ENCODE measurements around the gene AEN.
A peak's percentile ranks its signal among the peaks of the same experiment; 100 is the strongest.

Gene AEN

DNA sequence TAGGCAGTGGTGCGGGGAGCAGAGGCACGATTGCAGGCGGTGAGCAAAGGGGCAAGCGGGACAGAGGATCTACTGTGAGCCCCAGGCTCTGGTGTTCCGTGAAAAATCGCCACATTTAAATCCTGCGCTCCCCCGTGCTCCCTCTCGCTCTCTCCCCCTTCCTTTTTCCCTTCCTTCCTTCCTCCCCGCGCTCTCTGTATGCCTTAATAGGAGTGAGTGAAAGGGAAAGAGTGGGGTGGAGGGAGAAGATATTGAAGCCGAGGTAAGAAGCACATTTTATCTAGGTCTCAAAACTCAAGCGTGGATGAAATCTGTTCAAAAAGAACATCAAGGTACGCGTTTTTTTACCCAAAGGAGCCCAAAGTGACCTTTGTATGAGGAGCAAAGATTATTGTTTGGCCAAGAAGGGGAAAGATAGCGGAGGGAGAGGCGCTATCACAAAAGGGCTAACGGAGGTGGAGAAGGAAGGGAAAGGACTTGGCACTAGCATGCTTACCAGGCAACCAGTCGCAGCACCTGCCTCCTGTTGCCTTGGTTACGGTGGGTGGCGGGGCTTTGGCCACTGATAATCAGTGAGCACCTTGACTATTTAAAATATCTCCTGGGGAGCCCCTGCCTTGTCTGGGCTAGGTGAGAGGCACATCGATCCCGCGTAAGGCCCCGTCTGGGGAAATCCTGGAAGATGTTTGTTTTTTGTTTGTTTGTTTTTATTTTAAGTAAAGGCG is 14.9 kb upstream of the AEN start:
- no peak overlapping the region for H3K4me3 ChIP-seq (ENCODE audit: low read length)
- TF ChIP-seq, protein P1, sequence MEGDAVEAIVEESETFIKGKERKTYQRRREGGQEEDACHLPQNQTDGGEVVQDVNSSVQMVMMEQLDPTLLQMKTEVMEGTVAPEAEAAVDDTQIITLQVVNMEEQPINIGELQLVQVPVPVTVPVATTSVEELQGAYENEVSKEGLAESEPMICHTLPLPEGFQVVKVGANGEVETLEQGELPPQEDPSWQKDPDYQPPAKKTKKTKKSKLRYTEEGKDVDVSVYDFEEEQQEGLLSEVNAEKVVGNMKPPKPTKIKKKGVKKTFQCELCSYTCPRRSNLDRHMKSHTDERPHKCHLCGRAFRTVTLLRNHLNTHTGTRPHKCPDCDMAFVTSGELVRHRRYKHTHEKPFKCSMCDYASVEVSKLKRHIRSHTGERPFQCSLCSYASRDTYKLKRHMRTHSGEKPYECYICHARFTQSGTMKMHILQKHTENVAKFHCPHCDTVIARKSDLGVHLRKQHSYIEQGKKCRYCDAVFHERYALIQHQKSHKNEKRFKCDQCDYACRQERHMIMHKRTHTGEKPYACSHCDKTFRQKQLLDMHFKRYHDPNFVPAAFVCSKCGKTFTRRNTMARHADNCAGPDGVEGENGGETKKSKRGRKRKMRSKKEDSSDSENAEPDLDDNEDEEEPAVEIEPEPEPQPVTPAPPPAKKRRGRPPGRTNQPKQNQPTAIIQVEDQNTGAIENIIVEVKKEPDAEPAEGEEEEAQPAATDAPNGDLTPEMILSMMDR (conservative IDR thresholded peaks at IDR 0.05; ENCODE audit: low read length) = no peak
- no peak for DNase-seq (ENCODE audit: low read depth)

DNA sequence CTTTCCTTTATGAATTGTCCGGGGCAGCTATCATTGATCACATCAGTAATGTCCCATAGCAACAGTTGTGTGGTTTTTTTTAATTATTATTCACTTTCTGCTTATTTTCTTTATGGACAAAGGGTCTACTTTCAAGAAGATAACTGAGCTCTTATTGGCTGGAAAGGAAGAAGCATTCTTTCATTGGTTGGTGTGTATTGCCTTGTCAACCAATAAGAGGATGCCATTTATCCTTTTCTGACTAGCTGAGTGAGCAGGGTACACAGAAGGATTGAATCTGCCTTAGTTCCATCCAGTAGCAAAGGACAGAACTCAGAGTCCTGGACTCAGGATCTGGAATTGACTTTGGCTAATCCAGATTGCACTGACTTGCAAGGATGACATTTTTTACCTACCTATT is 13.2 kb upstream of the AEN start:
- DNase-seq (ENCODE audit: low read depth) = no peak
- TF ChIP-seq, protein P1 (conservative IDR thresholded peaks at IDR 0.05; ENCODE audit: low read length) = no peak
- H3K4me3 ChIP-seq (ENCODE audit: low read length) = no peak overlapping the region

DNA sequence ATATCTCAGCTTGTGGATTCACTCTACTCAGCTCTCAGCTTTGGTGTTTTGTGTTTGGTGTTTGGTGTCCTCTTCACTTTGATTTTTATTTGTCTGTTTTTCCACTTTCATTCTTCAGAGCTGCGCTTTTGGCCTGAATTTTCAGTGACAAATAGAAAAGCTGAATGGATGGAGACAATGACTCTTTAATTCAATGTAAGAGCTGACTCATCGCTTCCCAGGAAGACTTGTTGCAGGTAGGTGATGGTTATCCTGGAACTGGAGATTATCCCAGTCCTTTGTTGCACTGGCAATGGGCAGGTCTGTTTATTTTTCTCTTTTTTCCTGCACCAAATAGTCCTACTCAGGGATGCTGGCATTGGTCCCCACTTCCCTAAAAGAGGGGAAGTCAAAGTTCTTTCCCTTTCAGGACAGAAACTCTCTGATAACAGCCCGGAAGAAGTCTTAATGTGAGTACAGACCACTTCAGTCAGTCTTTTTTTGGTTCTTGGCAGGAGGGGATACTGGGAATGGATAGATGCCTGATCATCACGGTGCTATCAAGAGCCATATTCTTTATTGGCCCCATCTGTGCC is 12.4 kb upstream of the AEN start:
- TF ChIP-seq, protein P1 (conservative IDR thresholded peaks at IDR 0.05; ENCODE audit: low read length) = no peak
- no peak overlapping the region for H3K4me3 ChIP-seq (ENCODE audit: low read length)
- DNase-seq (ENCODE audit: low read depth) = no peak

DNA sequence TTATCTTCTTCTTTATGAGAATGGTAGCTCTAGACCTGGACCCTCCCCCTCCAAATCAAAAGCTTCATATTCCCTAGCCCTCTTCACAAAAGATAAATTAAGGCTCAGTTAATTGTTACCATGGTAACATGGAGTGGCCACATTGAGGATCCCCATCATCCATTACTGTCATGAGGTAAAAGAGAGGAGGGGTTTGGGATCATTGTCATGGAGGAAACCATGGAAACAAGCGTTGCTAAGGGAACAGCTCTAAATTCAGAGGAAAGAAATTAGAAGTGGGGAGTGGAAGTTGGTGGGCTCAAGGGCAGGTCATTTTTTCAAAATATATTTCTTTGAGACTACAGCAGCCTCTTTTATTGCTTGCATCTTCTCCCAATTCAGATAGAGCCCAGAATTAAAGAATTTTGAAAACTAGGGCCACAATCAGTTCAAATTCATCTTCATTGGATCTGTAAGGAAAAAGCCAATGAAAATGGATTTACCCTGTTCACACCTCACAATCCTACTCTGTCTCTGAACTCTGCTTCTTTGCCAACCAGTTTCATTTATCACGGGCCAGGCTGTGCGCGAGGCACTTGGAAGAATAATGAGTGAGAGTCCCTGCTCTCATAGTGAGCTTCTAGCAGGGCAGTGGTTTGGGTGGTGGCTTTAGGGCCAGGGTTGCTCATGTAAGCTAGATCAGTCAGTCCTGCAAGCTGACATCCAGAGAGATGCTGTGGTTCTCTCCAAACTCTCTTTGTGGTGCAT is 11.6 kb upstream of the AEN start:
- H3K4me3 ChIP-seq (ENCODE audit: low read length) = no peak overlapping the region
- TF ChIP-seq, protein P1 (conservative IDR thresholded peaks at IDR 0.05; ENCODE audit: low read length) = no peak
- no peak for DNase-seq (ENCODE audit: low read depth)

DNA sequence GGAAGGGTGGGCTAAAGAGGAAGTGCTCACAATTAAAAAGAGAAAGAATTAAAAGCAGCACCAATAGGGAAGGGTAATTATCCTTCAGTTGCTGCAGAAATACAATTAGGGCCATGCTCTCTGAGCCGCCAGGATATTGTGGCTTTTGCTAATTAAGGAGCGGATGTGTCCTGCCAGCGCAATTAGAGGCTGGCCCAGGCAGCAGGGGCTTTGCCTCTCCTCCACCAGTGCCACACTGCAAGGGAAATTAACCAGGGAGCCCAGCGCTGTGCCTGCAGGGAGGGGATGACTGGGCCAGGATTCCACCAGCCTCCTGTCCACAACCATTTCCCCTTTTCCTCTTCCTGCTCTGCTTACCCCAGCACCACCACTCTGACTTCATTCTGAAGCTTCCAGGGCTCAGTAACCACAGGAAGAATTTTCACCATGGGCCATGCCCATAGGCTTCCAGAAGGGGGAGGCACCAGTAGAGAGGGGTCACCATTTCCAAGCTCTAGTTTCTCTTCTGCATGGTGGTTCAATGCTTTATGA is 10.4 kb upstream of the AEN start:
- H3K4me3 ChIP-seq (ENCODE audit: low read length) = no peak overlapping the region
- TF ChIP-seq, protein P1 (conservative IDR thresholded peaks at IDR 0.05; ENCODE audit: low read length) = peak; percentile 24
- DNase-seq (ENCODE audit: low read depth) = peak; percentile 22

DNA sequence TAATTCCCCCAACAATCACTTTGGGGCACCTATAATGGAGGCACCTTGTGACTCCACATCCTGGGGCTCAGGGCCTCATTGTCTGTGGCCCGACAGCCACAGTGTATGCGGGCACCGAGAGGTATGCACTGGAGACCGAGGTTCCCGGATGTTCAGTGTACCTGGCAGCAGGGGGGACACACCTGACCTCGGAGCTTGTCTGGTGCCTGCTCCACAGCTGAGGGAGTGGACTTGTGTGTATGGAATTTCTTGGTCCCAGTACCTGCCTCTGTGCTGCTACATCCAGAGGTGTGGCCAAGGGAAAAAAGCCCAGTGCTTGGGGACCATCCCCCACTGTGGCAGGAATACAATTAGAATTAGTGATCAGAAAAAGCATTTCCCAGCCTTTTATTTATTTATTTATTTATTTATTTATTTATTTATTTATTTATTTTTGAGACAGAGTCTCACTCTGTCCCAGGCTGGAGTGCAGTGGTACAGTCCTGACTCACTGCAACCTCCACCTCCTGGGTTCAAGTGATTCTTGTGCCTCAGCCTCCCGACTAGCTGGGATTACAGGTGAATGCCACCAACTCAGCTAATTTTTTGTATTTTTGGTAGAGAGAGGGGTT is 8.8 kb upstream of the AEN start:
- TF ChIP-seq, protein P1 (conservative IDR thresholded peaks at IDR 0.05; ENCODE audit: low read length) = no peak

More for the DNA sequence above, 8.8 kb upstream of the AEN start:
- no peak for DNase-seq (ENCODE audit: low read depth)
- H3K4me3 ChIP-seq (ENCODE audit: low read length) = no peak overlapping the region
